Measurements from ENCODE around the gene PDE10A. TPM values are rescaled to one million over a fixed set of nuclear protein-coding genes. Genes with fewer than 3 reads are reported as not detected.

The PDE10A gene
- total and polyA plus RNA-seq, 2 of the 8 experiments (the other 6 are each of a cell fraction or from before 2014, with no cell fraction given): 1.1 to 2.4 TPM

DNA sequence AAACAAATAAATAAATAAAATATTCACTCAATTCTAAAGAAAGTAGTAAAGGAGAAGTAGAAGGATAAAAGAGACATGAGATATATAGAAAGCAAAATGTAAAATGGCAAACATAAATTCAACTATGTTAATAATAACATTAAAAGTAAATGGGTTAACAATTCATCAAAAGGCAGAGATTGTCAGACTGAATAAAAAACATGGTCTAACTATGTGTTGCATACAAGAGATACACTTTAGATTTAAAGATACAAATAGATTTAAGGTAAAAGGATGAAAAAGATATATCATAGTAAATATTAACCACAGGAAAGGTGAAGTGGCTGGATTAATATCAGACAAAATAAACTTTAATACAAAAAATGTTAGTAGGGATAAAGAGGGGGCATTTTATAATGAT lies 35.8 kb upstream of the PDE10A start:
- Histone ChIP-seq H3K4me1 (replicated peaks in 1 of 4; ENCODE audit: control insufficient read depth in 3 of 4, insufficient read depth in 4 of 4, low read length in 3 of 4) (no peaks in the 10 kb centered on the region), H3K56ac (replicated peaks; ENCODE audit: insufficient read length, low read depth, low read length) (no peak overlapping the region), H4K5ac (ENCODE audit: insufficient read length, low read depth, low read length) (no peak overlapping the region), H3K79me1 (ENCODE audit: low read depth, low read length) (no peaks in the 10 kb centered on the region), H3K4ac (replicated peaks; ENCODE audit: insufficient read length, low read depth, low read length) (no peak overlapping the region), H2BK120ac (replicated peaks; ENCODE audit: low read depth, low read length) (no peak overlapping the region), H2AK5ac (ENCODE audit: low read depth, low read length) (no peak overlapping the region), H3K4me3 (ENCODE audit: extremely low read depth in 1 of 4, insufficient read depth in 2 of 4, low read depth in 3 of 4, low read length in 4 of 4) (no peak overlapping the region), H3K23ac (ENCODE audit: insufficient read length) (no peak overlapping the region), H2BK5ac (ENCODE audit: low read depth, low read length) (no peak overlapping the region), H3K9ac (replicated peaks in 1 of 4; ENCODE audit: extremely low read depth in 1 of 4, low read depth in 3 of 4, low read length in 3 of 4) (no peak overlapping the region), H2BK15ac (ENCODE audit: low read length) (no peak overlapping the region), H3K79me2 (ENCODE audit: control insufficient read depth in 1 of 2, insufficient read depth in 2 of 2, low read length in 2 of 2) (no peaks in the 10 kb centered on the region), H4K20me1 (replicated peaks in 1 of 2; ENCODE audit: control insufficient read depth in 1 of 2, insufficient read depth in 2 of 2, low read length in 2 of 2) (no peaks in the 10 kb centered on the region), H3K36me3 (ENCODE audit: control insufficient read depth in 2 of 4, insufficient read depth in 4 of 4, low read length in 3 of 4) (no peaks in the 10 kb centered on the region), H3K4me2 (ENCODE audit: insufficient read depth in 1 of 2, low read depth in 2 of 2, low read length in 2 of 2) (no peak overlapping the region), H3K18ac (ENCODE audit: extremely low read depth, low read length) (no peak overlapping the region), H3K9me3 (ENCODE audit: insufficient read depth in 2 of 2, low read depth in 1 of 2, low read length in 1 of 2) (no peaks in the 10 kb centered on the region), H3K27ac (ENCODE audit: low read depth, low read length) (no peak overlapping the region), H2AFZ (ENCODE audit: low read length) (no peak overlapping the region), H3K23me2 (ENCODE audit: low read depth, low read length) (peaks cover 3% of the 10 kb centered on the region; the same call in 1 of the 2 replicates), H2BK12ac (ENCODE audit: low read depth, low read length) (no peak overlapping the region), H3K27me3 (replicated peaks in 1 of 4; ENCODE audit: control insufficient read depth in 3 of 4, extremely low read depth in 1 of 4, insufficient read depth in 3 of 4, low read length in 3 of 4) (no peaks in the 10 kb centered on the region), H4K8ac (ENCODE audit: extremely low read depth, insufficient read depth, low read length) (no peak overlapping the region), H4K91ac (replicated peaks; ENCODE audit: insufficient read length, low read length) (no peak overlapping the region), H3K14ac (ENCODE audit: insufficient read length) (no peak overlapping the region), H2BK20ac (ENCODE audit: low read length) (no peak overlapping the region)
- FAIRE-seq (no peak), DNase-seq (ENCODE audit: low read depth in 1 of 2, low spot score in 2 of 2) (no peak)
- no peak for TF ChIP-seq JUND (IDR thresholded peaks at IDR 0.05; ENCODE audit: low read length)
- TF ChIP-seq BCL11A (IDR thresholded peaks at IDR 0.05; ENCODE audit: low read depth in 2 of 2, low read length in 2 of 2): no peak
- TF ChIP-seq BRCA1 (IDR thresholded peaks at IDR 0.05; ENCODE audit: low read depth, low read length): no peak
- TF ChIP-seq, protein P1, sequence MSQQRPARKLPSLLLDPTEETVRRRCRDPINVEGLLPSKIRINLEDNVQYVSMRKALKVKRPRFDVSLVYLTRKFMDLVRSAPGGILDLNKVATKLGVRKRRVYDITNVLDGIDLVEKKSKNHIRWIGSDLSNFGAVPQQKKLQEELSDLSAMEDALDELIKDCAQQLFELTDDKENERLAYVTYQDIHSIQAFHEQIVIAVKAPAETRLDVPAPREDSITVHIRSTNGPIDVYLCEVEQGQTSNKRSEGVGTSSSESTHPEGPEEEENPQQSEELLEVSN (IDR thresholded peaks at IDR 0.05): no peak
- TF ChIP-seq TBP (IDR thresholded peaks at IDR 0.05; ENCODE audit: low read depth, low read length): no peak
- TF ChIP-seq CBX5 (IDR thresholded peaks at IDR 0.05; ENCODE audit: low read depth, low read length): no peak
- TF ChIP-seq SRF (IDR thresholded peaks at IDR 0.05; ENCODE audit: low read depth, low read length): no peak
- TF ChIP-seq CREB1 (IDR thresholded peaks at IDR 0.05): no peak
- no peak for TF ChIP-seq YY1 (IDR thresholded peaks at IDR 0.05; ENCODE audit: low read depth, low read length)
- TF ChIP-seq CTBP2 (IDR thresholded peaks at IDR 0.05; ENCODE audit: borderline replicate concordance, insufficient read depth, insufficient read length, low read length): no peak
- no peak for TF ChIP-seq EZH2 (IDR thresholded peaks at IDR 0.05; ENCODE audit: low read depth, low read length, severe bottlenecking)
- no peak for TF ChIP-seq PHF8 (conservative IDR thresholded peaks at IDR 0.05; ENCODE audit: low read depth, low read length)
- TF ChIP-seq JUN (IDR thresholded peaks at IDR 0.05; ENCODE audit: low read depth, low read length): no peak
- CTCF ChIA-PET (ENCODE audit: partially characterized antibody): no interaction called here
- POLR2A ChIA-PET (ENCODE audit: partially characterized antibody): no interaction called here
